A549 (cell line): Measurements from ENCODE around the gene PLEKHD1.

Experiments used
- EP300 ChIP-seq, 2 experiments: fragments of >200 bp; sonication (Bioruptor Twin); formaldehyde crosslinking; IDR thresholded peaks; 2 replicates in 1 of 2; 3 replicates in 1 of 2; pipeline ENCODE4 v1.6.1; 2016 to 2017
- ESRRA ChIP-seq: fragments of 150-350 bp; IDR thresholded peaks from 2 replicates; pipeline ENCODE4 v1.6.1; 2014; ENCODE audit warnings: mild to moderate bottlenecking, low read length, borderline replicate concordance
- FOSB ChIP-seq: fragments of 250-450 bp; sonication (Bioruptor Pico); IDR thresholded peaks from 2 replicates; pipeline ENCODE4 v1.5.0; 2020; ENCODE audit warnings: mild to moderate bottlenecking, moderate library complexity
- HOXA7 ChIP-seq: fragments of 250-450 bp; sonication (Bioruptor Pico); IDR thresholded peaks from 2 replicates; pipeline ENCODE4 v1.5.0; 2020; ENCODE audit warnings: mild to moderate bottlenecking, moderate library complexity
- POLR2A ChIP-seq: IDR thresholded peaks from 2 replicates; pipeline ENCODE4 v1.6.1; 2012; ENCODE audit warnings: mild to moderate bottlenecking, low read length
- RAD21 ChIP-seq, 2 experiments: fragments of >200 bp in 1 of 2; sonication (Bioruptor Twin) in 1 of 2; formaldehyde crosslinking in 1 of 2; IDR thresholded peaks in 1 of 2; conservative IDR thresholded peaks in 1 of 2; 2 replicates in 1 of 2; 3 replicates in 1 of 2; pipeline ENCODE4 v1.6.1; 2012 to 2018; ENCODE audit warnings: inconsistent platforms in 1 of 2
- TP53 ChIP-seq: fragments of 250-450 bp; sonication (Bioruptor Pico); IDR thresholded peaks from 2 replicates; pipeline ENCODE4 v1.5.0; 2021; ENCODE audit warnings: mild to moderate bottlenecking, moderate library complexity
- ZC3H11A ChIP-seq: fragments of 450-650 bp; IDR thresholded peaks from 2 replicates; pipeline ENCODE4 v1.6.1; 2014; ENCODE audit warnings: antibody characterized with exemption, mild to moderate bottlenecking
- ZNF302 ChIP-seq: fragments of 250-450 bp; sonication (Bioruptor Pico); IDR thresholded peaks from 2 replicates; pipeline ENCODE4 v1.9.0; 2021; ENCODE audit warnings: inconsistent platforms, mild to moderate bottlenecking, moderate library complexity
- TF ChIP-seq, protein P1 (sequence below): fragments of >200 bp; sonication (Bioruptor Twin); formaldehyde crosslinking; IDR thresholded peaks from 3 replicates; pipeline ENCODE4 v1.5.1; 2016
- TF ChIP-seq, protein P2 (sequence below): IDR thresholded peaks from 2 replicates; pipeline ENCODE4 v1.6.1; 2012
- TF ChIP-seq, protein P3 (sequence below): fragments of 450-650 bp; IDR thresholded peaks from 2 replicates; pipeline ENCODE4 v1.6.1; 2014; ENCODE audit warnings: antibody characterized with exemption

DNA sequence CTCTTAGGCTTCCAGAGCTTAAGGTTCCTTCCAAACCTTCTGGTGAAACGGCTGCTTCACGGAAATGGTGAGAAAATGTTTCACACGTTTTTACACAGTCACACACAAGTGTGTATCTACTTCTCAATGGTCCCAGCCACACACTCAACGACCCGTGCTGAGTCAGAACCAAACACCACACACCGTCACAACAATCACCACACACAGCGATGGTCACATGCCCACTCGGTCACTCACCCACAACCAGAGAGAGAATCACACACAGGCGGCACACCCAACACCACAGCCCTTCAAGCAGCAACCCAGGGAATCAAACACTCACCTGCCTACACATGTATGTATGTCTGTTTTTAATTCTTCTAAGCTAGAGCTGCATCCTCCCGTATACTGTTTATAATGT lies 12.6 kb upstream of the PLEKHD1 start:
- TF ChIP-seq, protein P1, sequence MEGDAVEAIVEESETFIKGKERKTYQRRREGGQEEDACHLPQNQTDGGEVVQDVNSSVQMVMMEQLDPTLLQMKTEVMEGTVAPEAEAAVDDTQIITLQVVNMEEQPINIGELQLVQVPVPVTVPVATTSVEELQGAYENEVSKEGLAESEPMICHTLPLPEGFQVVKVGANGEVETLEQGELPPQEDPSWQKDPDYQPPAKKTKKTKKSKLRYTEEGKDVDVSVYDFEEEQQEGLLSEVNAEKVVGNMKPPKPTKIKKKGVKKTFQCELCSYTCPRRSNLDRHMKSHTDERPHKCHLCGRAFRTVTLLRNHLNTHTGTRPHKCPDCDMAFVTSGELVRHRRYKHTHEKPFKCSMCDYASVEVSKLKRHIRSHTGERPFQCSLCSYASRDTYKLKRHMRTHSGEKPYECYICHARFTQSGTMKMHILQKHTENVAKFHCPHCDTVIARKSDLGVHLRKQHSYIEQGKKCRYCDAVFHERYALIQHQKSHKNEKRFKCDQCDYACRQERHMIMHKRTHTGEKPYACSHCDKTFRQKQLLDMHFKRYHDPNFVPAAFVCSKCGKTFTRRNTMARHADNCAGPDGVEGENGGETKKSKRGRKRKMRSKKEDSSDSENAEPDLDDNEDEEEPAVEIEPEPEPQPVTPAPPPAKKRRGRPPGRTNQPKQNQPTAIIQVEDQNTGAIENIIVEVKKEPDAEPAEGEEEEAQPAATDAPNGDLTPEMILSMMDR = no peak
- TF ChIP-seq, protein P2, sequence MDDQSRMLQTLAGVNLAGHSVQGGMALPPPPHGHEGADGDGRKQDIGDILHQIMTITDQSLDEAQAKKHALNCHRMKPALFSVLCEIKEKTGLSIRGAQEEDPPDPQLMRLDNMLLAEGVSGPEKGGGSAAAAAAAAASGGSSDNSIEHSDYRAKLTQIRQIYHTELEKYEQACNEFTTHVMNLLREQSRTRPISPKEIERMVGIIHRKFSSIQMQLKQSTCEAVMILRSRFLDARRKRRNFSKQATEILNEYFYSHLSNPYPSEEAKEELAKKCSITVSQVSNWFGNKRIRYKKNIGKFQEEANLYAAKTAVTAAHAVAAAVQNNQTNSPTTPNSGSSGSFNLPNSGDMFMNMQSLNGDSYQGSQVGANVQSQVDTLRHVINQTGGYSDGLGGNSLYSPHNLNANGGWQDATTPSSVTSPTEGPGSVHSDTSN = no peak
- TF ChIP-seq RAD21 (conservative IDR thresholded peaks at IDR 0.05 in 1 of 2, IDR thresholded peaks at IDR 0.05 in 1 of 2) = no peak
- TF ChIP-seq, protein P3, sequence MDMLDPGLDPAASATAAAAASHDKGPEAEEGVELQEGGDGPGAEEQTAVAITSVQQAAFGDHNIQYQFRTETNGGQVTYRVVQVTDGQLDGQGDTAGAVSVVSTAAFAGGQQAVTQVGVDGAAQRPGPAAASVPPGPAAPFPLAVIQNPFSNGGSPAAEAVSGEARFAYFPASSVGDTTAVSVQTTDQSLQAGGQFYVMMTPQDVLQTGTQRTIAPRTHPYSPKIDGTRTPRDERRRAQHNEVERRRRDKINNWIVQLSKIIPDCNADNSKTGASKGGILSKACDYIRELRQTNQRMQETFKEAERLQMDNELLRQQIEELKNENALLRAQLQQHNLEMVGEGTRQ = no peak
- TF ChIP-seq ESRRA = no peak
- TF ChIP-seq ZNF302 (CRISPR knock-in tag) = no peak
- TF ChIP-seq EP300 (IDR thresholded peaks at IDR 0.05) = no peak
- no peak for TF ChIP-seq TP53 (CRISPR knock-in tag)
- no peak for TF ChIP-seq FOSB (CRISPR knock-in tag)
- no peak for TF ChIP-seq POLR2A
- no peak for TF ChIP-seq HOXA7 (CRISPR knock-in tag)
- TF ChIP-seq ZC3H11A = no peak
